Loucy (cell line): Measurements from ENCODE around the gene ARMC3.

Experiments used
- EZH2phosphoT487 ChIP-seq: fragments of 200-600 bp; IDR thresholded peaks from 2 replicates; pipeline ENCODE4 v1.6.1; 2018; ENCODE audit warnings: antibody characterized with exemption, mild to moderate bottlenecking, moderate library complexity, borderline replicate concordance
- TF ChIP-seq, protein P1 (sequence below): fragments of 200-600 bp; sonication (generic); conservative IDR thresholded peaks from 2 replicates; pipeline ENCODE4 v1.5.1; 2014; ENCODE audit warnings: mild to moderate bottlenecking, antibody characterized with exemption, low read length

- TF ChIP-seq, protein P1, sequence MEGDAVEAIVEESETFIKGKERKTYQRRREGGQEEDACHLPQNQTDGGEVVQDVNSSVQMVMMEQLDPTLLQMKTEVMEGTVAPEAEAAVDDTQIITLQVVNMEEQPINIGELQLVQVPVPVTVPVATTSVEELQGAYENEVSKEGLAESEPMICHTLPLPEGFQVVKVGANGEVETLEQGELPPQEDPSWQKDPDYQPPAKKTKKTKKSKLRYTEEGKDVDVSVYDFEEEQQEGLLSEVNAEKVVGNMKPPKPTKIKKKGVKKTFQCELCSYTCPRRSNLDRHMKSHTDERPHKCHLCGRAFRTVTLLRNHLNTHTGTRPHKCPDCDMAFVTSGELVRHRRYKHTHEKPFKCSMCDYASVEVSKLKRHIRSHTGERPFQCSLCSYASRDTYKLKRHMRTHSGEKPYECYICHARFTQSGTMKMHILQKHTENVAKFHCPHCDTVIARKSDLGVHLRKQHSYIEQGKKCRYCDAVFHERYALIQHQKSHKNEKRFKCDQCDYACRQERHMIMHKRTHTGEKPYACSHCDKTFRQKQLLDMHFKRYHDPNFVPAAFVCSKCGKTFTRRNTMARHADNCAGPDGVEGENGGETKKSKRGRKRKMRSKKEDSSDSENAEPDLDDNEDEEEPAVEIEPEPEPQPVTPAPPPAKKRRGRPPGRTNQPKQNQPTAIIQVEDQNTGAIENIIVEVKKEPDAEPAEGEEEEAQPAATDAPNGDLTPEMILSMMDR: no peak
- no peak for TF ChIP-seq EZH2phosphoT487
These were observed 56.2 kb downstream of the ARMC3 start for GRCh38 chr10:22984066-22984465.
